GM23338 (cell line): ENCODE results near the gene TMPRSS3. TPM values are rescaled to one million over a fixed set of nuclear protein-coding genes. Genes with fewer than 3 reads are reported as not detected.

ENCODE experiments used
- ATAC-seq: fragments of 200-7000 bp; cut with Tn5 transposase; 3 replicates; pipeline ENCODE4 v1.9.1; 2020
- DNase-seq: peaks from one replicate; pipeline ENCODE4 v3.0.0-alpha.2; 2015; ENCODE audit warnings: low spot score
- H2AFZ ChIP-seq: fragments of 200-600 bp; sonication (generic); 2 replicates; pipeline ENCODE4 v1.8.0; 2016; ENCODE audit warnings: antibody characterized with exemption, mild to moderate bottlenecking, moderate library complexity
- H3F3A ChIP-seq: fragments of 200-600 bp; sonication (generic); replicated peaks from 2 replicates; pipeline ENCODE4 v1.8.0; 2017; ENCODE audit warnings: antibody characterized with exemption, mixed run types, low read depth
- H3K27ac ChIP-seq: fragments of 200-600 bp; sonication (generic); 2 replicates; pipeline ENCODE4 v1.6.1; 2016; ENCODE audit warnings: low read depth
- H3K27me3 ChIP-seq: fragments of 200-600 bp; sonication (generic); 2 replicates; pipeline ENCODE4 v1.8.0; 2016; ENCODE audit warnings: mild to moderate bottlenecking, mixed run types, moderate library complexity; ENCODE audit not compliant: insufficient read depth
- H3K36me3 ChIP-seq: fragments of 200-600 bp; sonication (generic); 2 replicates; pipeline ENCODE4 v1.8.0; 2016; ENCODE audit warnings: mild to moderate bottlenecking; ENCODE audit not compliant: insufficient read depth
- H3K4me1 ChIP-seq: fragments of 200-600 bp; sonication (generic); 2 replicates; pipeline ENCODE4 v1.8.0; 2016; ENCODE audit warnings: mild to moderate bottlenecking, moderate library complexity; ENCODE audit not compliant: insufficient read depth
- H3K4me2 ChIP-seq: fragments of 200-600 bp; sonication (generic); 2 replicates; pipeline ENCODE4 v1.7.1; 2017; ENCODE audit warnings: mixed run types
- H3K4me3 ChIP-seq: fragments of 200-600 bp; sonication (generic); 2 replicates; pipeline ENCODE4 v1.6.1; 2016; ENCODE audit warnings: mixed run types
- H3K79me2 ChIP-seq: fragments of 200-600 bp; sonication (generic); replicated peaks from 2 replicates; pipeline ENCODE4 v1.8.0; 2017; ENCODE audit warnings: mild to moderate bottlenecking; ENCODE audit not compliant: insufficient read depth
- H3K9me2 ChIP-seq: fragments of 200-600 bp; sonication (generic); 2 replicates; pipeline ENCODE4 v1.8.0; 2017; ENCODE audit not compliant: insufficient read depth
- H4K20me1 ChIP-seq: fragments of 200-600 bp; sonication (generic); replicated peaks from 2 replicates; pipeline ENCODE4 v1.8.0; 2017; ENCODE audit warnings: mild to moderate bottlenecking; ENCODE audit not compliant: insufficient read depth
- H3K27ac Mint-ChIP-seq: 2 replicates; pipeline ENCODE4 v1.8.0; 2020; ENCODE audit warnings: inconsistent platforms, mild to moderate bottlenecking, moderate library complexity, mixed read lengths
- H3K27me3 Mint-ChIP-seq: 3 replicates; pipeline ENCODE4 v1.8.0; 2022; ENCODE audit warnings: low read depth, mild to moderate bottlenecking, moderate library complexity, mixed read lengths, inconsistent platforms; ENCODE audit not compliant: insufficient read depth, poor library complexity
- H3K36me3 Mint-ChIP-seq: 3 replicates; pipeline ENCODE4 v1.8.0; 2021; ENCODE audit warnings: low read depth, mild to moderate bottlenecking, inconsistent platforms, moderate library complexity, mixed read lengths
- H3K4me1 Mint-ChIP-seq: 3 replicates; pipeline ENCODE4 v1.8.0; 2020; ENCODE audit warnings: mild to moderate bottlenecking, inconsistent platforms, mixed read lengths
- H3K4me3 Mint-ChIP-seq: 3 replicates; pipeline ENCODE4 v1.8.0; 2021; ENCODE audit warnings: moderate library complexity, mild to moderate bottlenecking, inconsistent platforms, mixed read lengths
- H3K9me3 Mint-ChIP-seq: 3 replicates; pipeline ENCODE4 v1.8.0; 2020; ENCODE audit warnings: moderate library complexity, mild to moderate bottlenecking, inconsistent platforms, mixed read lengths
- EZH2phosphoT487 ChIP-seq: fragments of 200-600 bp; sonication (generic); IDR thresholded peaks from one replicate; pipeline ENCODE4 v1.8.1; 2018; ENCODE audit warnings: antibody characterized with exemption; ENCODE audit not compliant: unreplicated experiment
- JUNB ChIP-seq: IDR thresholded peaks from one replicate; pipeline ENCODE4 v1.6.1; 2016; ENCODE audit warnings: antibody characterized with exemption; ENCODE audit not compliant: unreplicated experiment
- POLR2AphosphoS5 ChIP-seq: IDR thresholded peaks from 2 replicates; pipeline ENCODE4 v1.6.1; 2016; ENCODE audit warnings: antibody characterized with exemption, low read depth
- STAT1 ChIP-seq: IDR thresholded peaks from one replicate; pipeline ENCODE4 v1.6.1; 2016; ENCODE audit warnings: antibody characterized with exemption; ENCODE audit not compliant: unreplicated experiment
- ZNF331 ChIP-seq: fragments of 250-450 bp; sonication (Bioruptor Pico); IDR thresholded peaks from 2 replicates; pipeline ENCODE4 v1.5.0; 2020; ENCODE audit warnings: low read depth, mild to moderate bottlenecking, moderate library complexity
- polyA plus RNA-seq: library from polyadenylated mRNA; unstranded; fragments of >200 nt; fragmentation: Nextera tagmentation; extraction: Ambion mirVana; gene quantifications from 2 replicates; pipeline ENCODE4 v1.2.1, GENCODE V29; 2016
- total RNA-seq: library from RNA; depleted of rRNA; stranded (reverse); fragments of >200 nt; shearing (Covaris generic); gene quantifications from 2 replicates; pipeline ENCODE4 v1.2.3, GENCODE V29; 2014
- TF ChIP-seq, protein P1 (sequence below): IDR thresholded peaks from one replicate; pipeline ENCODE4 v1.6.1; 2018; ENCODE audit warnings: antibody characterized with exemption; ENCODE audit not compliant: unreplicated experiment
- TF ChIP-seq, protein P2 (sequence below): IDR thresholded peaks from 2 replicates; pipeline ENCODE4 v1.6.1; 2016; ENCODE audit warnings: antibody characterized with exemption
- TF ChIP-seq, protein P3 (sequence below), 2 experiments: fragments of 200-600 bp in 1 of 2; sonication (generic) in 1 of 2; conservative IDR thresholded peaks; 2 replicates each; pipeline versions ENCODE4 v1.5.1 to v1.6.1; 2016 to 2017; ENCODE audit warnings: antibody characterized with exemption in 2 of 2, low read depth in 2 of 2, mild to moderate bottlenecking in 2 of 2, moderate library complexity in 1 of 2

The TMPRSS3 gene
- total and polyA plus RNA-seq, 2 experiments from 2014 or later, result 0.17 TPM; not detected in 1

DNA sequence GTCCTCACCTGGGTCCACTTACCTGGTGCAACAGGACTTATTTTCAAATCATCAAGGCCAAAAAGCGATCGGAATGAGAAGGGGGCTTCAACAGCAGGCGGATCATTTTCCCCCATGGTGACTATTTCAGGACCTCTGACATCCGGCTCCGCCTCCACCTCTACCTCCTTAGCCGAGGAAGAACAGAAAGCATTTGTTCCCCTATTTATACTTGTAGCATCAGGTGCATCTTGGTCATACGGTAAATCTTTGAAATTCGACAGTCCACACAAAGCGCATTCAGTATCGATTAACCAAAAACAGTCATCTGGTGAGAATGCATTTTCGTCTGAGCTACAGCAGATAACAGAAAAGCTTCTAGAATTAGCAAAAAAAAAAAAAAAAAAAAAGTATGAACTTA lies 550 bp downstream of the TMPRSS3 start:
- Histone ChIP-seq H2AFZ (no peak overlapping the region), H3K27me3 (no peaks in the 10 kb centered on the region), H3K27ac (no peak overlapping the region), H3K9me2 (0 out of 2 replicates have a peak, but pooled peaks cover under 1% of the 10 kb centered on the region), H3K4me3 (no peak overlapping the region), H3K36me3 (no peaks in the 10 kb centered on the region), H4K20me1 (no peaks in the 10 kb centered on the region), H3K4me2 (no peak overlapping the region), H3F3A (no peaks in the 10 kb centered on the region), H3K79me2 (no peaks in the 10 kb centered on the region), H3K4me1 (no peaks in the 10 kb centered on the region)
- H3K9me3 Mint-ChIP-seq, result no peaks in the 10 kb centered on the region; the same call in 2 of the 3 replicates
- no peak overlapping the region for H3K4me3 Mint-ChIP-seq
- peaks cover 5% of the 10 kb centered on the region for H3K27me3 Mint-ChIP-seq
- no peak for ATAC-seq
- H3K27ac Mint-ChIP-seq, result no peak overlapping the region
- DNase-seq, result no peak
- H3K4me1 Mint-ChIP-seq, result peaks cover 3% of the 10 kb centered on the region; the same call in 1 of the 3 replicates
- H3K36me3 Mint-ChIP-seq, result no peaks in the 10 kb centered on the region
- TF ChIP-seq STAT1 (no peak), ZNF331 (no peak)
- TF ChIP-seq, protein P1, sequence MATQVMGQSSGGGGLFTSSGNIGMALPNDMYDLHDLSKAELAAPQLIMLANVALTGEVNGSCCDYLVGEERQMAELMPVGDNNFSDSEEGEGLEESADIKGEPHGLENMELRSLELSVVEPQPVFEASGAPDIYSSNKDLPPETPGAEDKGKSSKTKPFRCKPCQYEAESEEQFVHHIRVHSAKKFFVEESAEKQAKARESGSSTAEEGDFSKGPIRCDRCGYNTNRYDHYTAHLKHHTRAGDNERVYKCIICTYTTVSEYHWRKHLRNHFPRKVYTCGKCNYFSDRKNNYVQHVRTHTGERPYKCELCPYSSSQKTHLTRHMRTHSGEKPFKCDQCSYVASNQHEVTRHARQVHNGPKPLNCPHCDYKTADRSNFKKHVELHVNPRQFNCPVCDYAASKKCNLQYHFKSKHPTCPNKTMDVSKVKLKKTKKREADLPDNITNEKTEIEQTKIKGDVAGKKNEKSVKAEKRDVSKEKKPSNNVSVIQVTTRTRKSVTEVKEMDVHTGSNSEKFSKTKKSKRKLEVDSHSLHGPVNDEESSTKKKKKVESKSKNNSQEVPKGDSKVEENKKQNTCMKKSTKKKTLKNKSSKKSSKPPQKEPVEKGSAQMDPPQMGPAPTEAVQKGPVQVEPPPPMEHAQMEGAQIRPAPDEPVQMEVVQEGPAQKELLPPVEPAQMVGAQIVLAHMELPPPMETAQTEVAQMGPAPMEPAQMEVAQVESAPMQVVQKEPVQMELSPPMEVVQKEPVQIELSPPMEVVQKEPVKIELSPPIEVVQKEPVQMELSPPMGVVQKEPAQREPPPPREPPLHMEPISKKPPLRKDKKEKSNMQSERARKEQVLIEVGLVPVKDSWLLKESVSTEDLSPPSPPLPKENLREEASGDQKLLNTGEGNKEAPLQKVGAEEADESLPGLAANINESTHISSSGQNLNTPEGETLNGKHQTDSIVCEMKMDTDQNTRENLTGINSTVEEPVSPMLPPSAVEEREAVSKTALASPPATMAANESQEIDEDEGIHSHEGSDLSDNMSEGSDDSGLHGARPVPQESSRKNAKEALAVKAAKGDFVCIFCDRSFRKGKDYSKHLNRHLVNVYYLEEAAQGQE, result no peak

DNA sequence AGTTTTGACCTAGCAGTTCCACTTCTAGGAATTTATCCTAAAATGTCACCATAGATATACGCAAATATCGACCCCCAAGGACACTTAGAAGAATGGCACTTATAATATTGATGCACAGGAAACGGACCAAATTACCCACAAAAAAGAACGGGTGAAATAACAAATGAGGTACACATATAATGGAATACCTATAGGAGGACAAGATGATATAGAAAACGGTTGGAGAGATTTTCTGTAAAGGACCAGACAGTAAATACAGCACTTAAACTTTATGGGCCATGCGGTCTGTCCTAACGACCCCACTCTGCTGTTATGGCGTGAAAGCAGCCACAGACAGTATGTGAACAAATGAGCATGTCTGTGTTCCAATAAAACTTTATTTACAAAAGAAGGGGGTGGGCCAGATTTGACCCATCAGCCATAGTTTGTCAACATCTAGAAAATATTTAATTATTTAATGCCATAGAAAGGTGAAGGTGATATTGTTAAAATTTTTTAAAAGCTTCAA lies 2.4 kb downstream of the TMPRSS3 start:
- Histone ChIP-seq H3K4me2 (no peak overlapping the region), H3K27me3 (no peaks in the 10 kb centered on the region), H3K79me2 (no peaks in the 10 kb centered on the region), H3K9me2 (no peaks in the 10 kb centered on the region), H2AFZ (no peak overlapping the region), H3K4me3 (no peak overlapping the region), H3K36me3 (no peaks in the 10 kb centered on the region), H3K4me1 (peaks cover 6% of the 10 kb centered on the region), H3F3A (peaks cover 5% of the 10 kb centered on the region; the same call in 1 of the 2 replicates), H4K20me1 (no peaks in the 10 kb centered on the region), H3K27ac (no peak overlapping the region)
- DNase-seq (no peak), ATAC-seq (no peak)
- no peak overlapping the region for H3K4me3 Mint-ChIP-seq
- H3K27me3 Mint-ChIP-seq, result peaks cover 10% of the 10 kb centered on the region
- H3K4me1 Mint-ChIP-seq, result peaks cover 20% of the 10 kb centered on the region
- peaks cover 8% of the 10 kb centered on the region; the same call in 1 of the 3 replicates for H3K36me3 Mint-ChIP-seq
- H3K9me3 Mint-ChIP-seq, result peaks cover 4% of the 10 kb centered on the region; the same call in 2 of the 3 replicates
- H3K27ac Mint-ChIP-seq, result no peak overlapping the region
- TF ChIP-seq EZH2phosphoT487 (no peak), JUNB (no peak), STAT1 (no peak), POLR2AphosphoS5 (no peak), ZNF331 (no peak)
- TF ChIP-seq, protein P2, sequence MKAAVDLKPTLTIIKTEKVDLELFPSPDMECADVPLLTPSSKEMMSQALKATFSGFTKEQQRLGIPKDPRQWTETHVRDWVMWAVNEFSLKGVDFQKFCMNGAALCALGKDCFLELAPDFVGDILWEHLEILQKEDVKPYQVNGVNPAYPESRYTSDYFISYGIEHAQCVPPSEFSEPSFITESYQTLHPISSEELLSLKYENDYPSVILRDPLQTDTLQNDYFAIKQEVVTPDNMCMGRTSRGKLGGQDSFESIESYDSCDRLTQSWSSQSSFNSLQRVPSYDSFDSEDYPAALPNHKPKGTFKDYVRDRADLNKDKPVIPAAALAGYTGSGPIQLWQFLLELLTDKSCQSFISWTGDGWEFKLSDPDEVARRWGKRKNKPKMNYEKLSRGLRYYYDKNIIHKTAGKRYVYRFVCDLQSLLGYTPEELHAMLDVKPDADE, result no peak
- TF ChIP-seq, protein P1, result no peak
- TF ChIP-seq, protein P3, sequence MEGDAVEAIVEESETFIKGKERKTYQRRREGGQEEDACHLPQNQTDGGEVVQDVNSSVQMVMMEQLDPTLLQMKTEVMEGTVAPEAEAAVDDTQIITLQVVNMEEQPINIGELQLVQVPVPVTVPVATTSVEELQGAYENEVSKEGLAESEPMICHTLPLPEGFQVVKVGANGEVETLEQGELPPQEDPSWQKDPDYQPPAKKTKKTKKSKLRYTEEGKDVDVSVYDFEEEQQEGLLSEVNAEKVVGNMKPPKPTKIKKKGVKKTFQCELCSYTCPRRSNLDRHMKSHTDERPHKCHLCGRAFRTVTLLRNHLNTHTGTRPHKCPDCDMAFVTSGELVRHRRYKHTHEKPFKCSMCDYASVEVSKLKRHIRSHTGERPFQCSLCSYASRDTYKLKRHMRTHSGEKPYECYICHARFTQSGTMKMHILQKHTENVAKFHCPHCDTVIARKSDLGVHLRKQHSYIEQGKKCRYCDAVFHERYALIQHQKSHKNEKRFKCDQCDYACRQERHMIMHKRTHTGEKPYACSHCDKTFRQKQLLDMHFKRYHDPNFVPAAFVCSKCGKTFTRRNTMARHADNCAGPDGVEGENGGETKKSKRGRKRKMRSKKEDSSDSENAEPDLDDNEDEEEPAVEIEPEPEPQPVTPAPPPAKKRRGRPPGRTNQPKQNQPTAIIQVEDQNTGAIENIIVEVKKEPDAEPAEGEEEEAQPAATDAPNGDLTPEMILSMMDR (conservative IDR thresholded peaks at IDR 0.05; ENCODE audit: low read depth in 2 of 2), result no peak
